H1 (cell line): ENCODE results near the gene IL1RAPL1. TPM values are rescaled to one million over a fixed set of nuclear protein-coding genes. Genes with fewer than 3 reads are reported as not detected.

Experiments
- CHD1 ChIP-seq: IDR thresholded peaks from 2 replicates; pipeline ENCODE4 v1.6.1; 2012; ENCODE audit warnings: low read depth, low read length, improper control_type of control experiment
- E2F6 ChIP-seq: IDR thresholded peaks from 2 replicates; pipeline ENCODE4 v1.6.1; 2012; ENCODE audit warnings: inconsistent platforms
- JUN ChIP-seq: IDR thresholded peaks from 2 replicates; pipeline ENCODE4 v1.6.1; 2011; ENCODE audit warnings: low read depth, mild to moderate bottlenecking, improper control_type of control experiment, low read length
- KDM5A ChIP-seq: fragments of 200-600 bp; IDR thresholded peaks from 2 replicates; pipeline ENCODE4 v1.7.1; 2012; ENCODE audit warnings: mild to moderate bottlenecking, low read length, inconsistent platforms, mixed read lengths
- NANOG ChIP-seq: IDR thresholded peaks from 2 replicates; pipeline ENCODE4 v1.6.1; 2011; ENCODE audit warnings: low read length, low read depth, mild to moderate bottlenecking, inconsistent platforms; ENCODE audit not compliant: insufficient read depth, poor library complexity, severe bottlenecking
- PHF8 ChIP-seq: fragments of 200-600 bp; sonication (generic); conservative IDR thresholded peaks from 2 replicates; pipeline ENCODE4 v1.7.1; 2012; ENCODE audit warnings: low read depth, mild to moderate bottlenecking, inconsistent platforms, low read length, moderate library complexity
- POLR2A ChIP-seq, 2 experiments: IDR thresholded peaks; 1 replicate in 1 of 2; 2 replicates in 1 of 2; pipeline ENCODE4 v1.6.1; 2011; ENCODE audit warnings: low read depth in 2 of 2, low read length in 2 of 2, mild to moderate bottlenecking in 2 of 2; ENCODE audit errors: control extremely low read depth in 1 of 2
- RFX5 ChIP-seq: IDR thresholded peaks from 2 replicates; pipeline ENCODE4 v1.6.1; 2011; ENCODE audit warnings: low read depth, low read length, improper control_type of control experiment, borderline replicate concordance
- RXRA ChIP-seq: IDR thresholded peaks from 2 replicates; pipeline ENCODE4 v1.6.1; 2011; ENCODE audit warnings: low read depth, mild to moderate bottlenecking, low read length, moderate library complexity; ENCODE audit not compliant: insufficient read depth
- SIX5 ChIP-seq: IDR thresholded peaks from 2 replicates; pipeline ENCODE4 v1.6.1; 2011; ENCODE audit warnings: mild to moderate bottlenecking, low read depth, low read length
- SP1 ChIP-seq: IDR thresholded peaks from 2 replicates; pipeline ENCODE4 v1.6.1; 2011; ENCODE audit warnings: low read depth, low read length
- SRF ChIP-seq: IDR thresholded peaks from 2 replicates; pipeline ENCODE4 v1.6.1; 2011; ENCODE audit warnings: mild to moderate bottlenecking, low read depth, low read length, moderate library complexity
- TAF7 ChIP-seq: optimal IDR thresholded peaks from 2 replicates; pipeline ENCODE3; 2011; ENCODE audit warnings: low read depth, mild to moderate bottlenecking, inconsistent platforms, low read length, moderate library complexity, borderline replicate concordance
- TCF12 ChIP-seq: IDR thresholded peaks from 2 replicates; pipeline ENCODE4 v1.6.1; 2011; ENCODE audit warnings: low read depth, mild to moderate bottlenecking, low read length
- ZNF274 ChIP-seq: IDR thresholded peaks from 2 replicates; pipeline ENCODE4 v1.7.0; 2012; ENCODE audit warnings: low read length, borderline replicate concordance; ENCODE audit errors: extremely low read depth
- polyA plus RNA-seq, 7 experiments: library from polyadenylated mRNA; depleted of rRNA in 3 of 7; stranded (reverse) in 5 of 7; unstranded in 2 of 7; fragments of >200 nt in 5 of 7; fragments of 200-250 nt in 2 of 7; gene quantifications; 1 replicate in 5 of 7; 2 replicates in 1 of 7; 4 replicates in 1 of 7; pipeline versions ENCODE4 v1.2.1 to v1.2.3, GENCODE V29; 2011 to 2013; ENCODE audit warnings: missing spikeins in 2 of 7, mixed read lengths in 2 of 7
- total RNA-seq: library from RNA; stranded (reverse); fragmentation: NEBNext Ultra II Directional; extraction: Animal tissue kit (Norgen Biotek cat#: 25700); gene quantifications from 2 replicates; pipeline ENCODE4 v1.2.1, GENCODE V29; 2021
- TF ChIP-seq, protein P1 (sequence below): IDR thresholded peaks from 2 replicates; pipeline ENCODE4 v1.6.1; 2012; ENCODE audit warnings: low read length, inconsistent platforms

IL1RAPL1 gene
- total and polyA plus RNA-seq, 2 of the 8 experiments (the other 6 are each of a cell fraction or from before 2014, with no cell fraction given) = 0.11 to 0.35 TPM

- TF ChIP-seq POLR2A (IDR thresholded peaks at IDR 0.05; ENCODE audit: control extremely low read depth in 1 of 2, low read depth in 2 of 2, low read length in 2 of 2) = no peak
- TF ChIP-seq, protein P1, sequence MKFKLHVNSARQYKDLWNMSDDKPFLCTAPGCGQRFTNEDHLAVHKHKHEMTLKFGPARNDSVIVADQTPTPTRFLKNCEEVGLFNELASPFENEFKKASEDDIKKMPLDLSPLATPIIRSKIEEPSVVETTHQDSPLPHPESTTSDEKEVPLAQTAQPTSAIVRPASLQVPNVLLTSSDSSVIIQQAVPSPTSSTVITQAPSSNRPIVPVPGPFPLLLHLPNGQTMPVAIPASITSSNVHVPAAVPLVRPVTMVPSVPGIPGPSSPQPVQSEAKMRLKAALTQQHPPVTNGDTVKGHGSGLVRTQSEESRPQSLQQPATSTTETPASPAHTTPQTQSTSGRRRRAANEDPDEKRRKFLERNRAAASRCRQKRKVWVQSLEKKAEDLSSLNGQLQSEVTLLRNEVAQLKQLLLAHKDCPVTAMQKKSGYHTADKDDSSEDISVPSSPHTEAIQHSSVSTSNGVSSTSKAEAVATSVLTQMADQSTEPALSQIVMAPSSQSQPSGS = no peak
- no peak for TF ChIP-seq RFX5
- no peak for TF ChIP-seq JUN
- no peak for TF ChIP-seq SRF
- no peak for TF ChIP-seq CHD1
- no peak for TF ChIP-seq PHF8
- TF ChIP-seq TCF12 = no peak
- TF ChIP-seq NANOG = no peak
- no peak for TF ChIP-seq RXRA
- TF ChIP-seq ZNF274 = no peak
- TF ChIP-seq E2F6 = no peak
- TF ChIP-seq SIX5 = no peak
- no peak for TF ChIP-seq TAF7
- TF ChIP-seq KDM5A = no peak
- no peak for TF ChIP-seq SP1
Measured at GRCh38 chrX:29775890-29776289, 1188.6 kb downstream of the IL1RAPL1 start (continued).
